Fibroblast of skin of right biceps (primary cell): Measurements from ENCODE around the gene LRPPRC.
"Not testable (repeated sequence)": the region's sequence is repeated elsewhere in the genome, so short reads cannot be mapped to it uniquely, and the experiment has no call there.

Experiments
- DNase-seq: peaks from one replicate; pipeline ENCODE4 v3.0.0-alpha.2; 2013

Gene LRPPRC

GRCh38 chr2:43995733-43996533 is at the start of gene LRPPRC:
TSS of gene LRPPRC (minus strand) at chr2:43995989. CDS start at chr2:43995947, 42 bp downstream.
- peak; percentile 97 for DNase-seq

GRCh38 chr2:44045061-44045460 is 49.3 kb upstream of the LRPPRC start:
- DNase-seq, result no peak

GRCh38 chr2:44044281-44044720 is 48.5 kb upstream of the LRPPRC start:
- peak; percentile 75 for DNase-seq

GRCh38 chr2:44040365-44040764 is 44.6 kb upstream of the LRPPRC start:
- DNase-seq, result no peak

GRCh38 chr2:44038277-44038676 is 42.5 kb upstream of the LRPPRC start:
- no peak for DNase-seq

- no peak for DNase-seq
These were observed 41.4 kb upstream of the LRPPRC start for GRCh38 chr2:44037221-44037620.

- DNase-seq, result no peak
These were observed 38.2 kb upstream of the LRPPRC start for GRCh38 chr2:44033947-44034346.

GRCh38 chr2:44027076-44027475 is 31.3 kb upstream of the LRPPRC start:
- not testable (repeated sequence) for DNase-seq

GRCh38 chr2:44016282-44016681 is 20.5 kb upstream of the LRPPRC start:
- DNase-seq, result peak; percentile 48

GRCh38 chr2:44015239-44015638 is 19.4 kb upstream of the LRPPRC start:
- DNase-seq, result no peak

- DNase-seq, result not testable (repeated sequence)
These were observed 17.4 kb upstream of the LRPPRC start for GRCh38 chr2:44013205-44013604.

- no peak for DNase-seq
These were observed 14.5 kb upstream of the LRPPRC start for GRCh38 chr2:44010266-44010665.

GRCh38 chr2:44009136-44009735 is 13.4 kb upstream of the LRPPRC start:
- no peak for DNase-seq

GRCh38 chr2:44005846-44006245 is 10.1 kb upstream of the LRPPRC start:
- peak; percentile 36 for DNase-seq

GRCh38 chr2:44004735-44005602 is 9.2 kb upstream of the LRPPRC start:
- no peak for DNase-seq

GRCh38 chr2:44001716-44002115 is 5.9 kb upstream of the LRPPRC start:
- no peak for DNase-seq

GRCh38 chr2:43998263-43998662 is 2.5 kb upstream of the LRPPRC start:
- DNase-seq, result no peak

- DNase-seq, result no peak
These were observed 2.4 kb downstream of the LRPPRC start for GRCh38 chr2:43993437-43993836.

GRCh38 chr2:43989545-43989944 is 6.2 kb downstream of the LRPPRC start:
- no peak for DNase-seq

- DNase-seq, result no peak
These were observed 9.2 kb downstream of the LRPPRC start for GRCh38 chr2:43986600-43986999.

- no peak for DNase-seq
These were observed 10.4 kb downstream of the LRPPRC start for GRCh38 chr2:43985359-43985758.

GRCh38 chr2:43984533-43984932 is 11.3 kb downstream of the LRPPRC start:
- no peak for DNase-seq

GRCh38 chr2:43980902-43981301 is 14.9 kb downstream of the LRPPRC start:
- DNase-seq, result no peak
